ENCODE measurements around the gene THSD7A. TPM values are rescaled to one million over a fixed set of nuclear protein-coding genes. Genes with fewer than 3 reads are reported as not detected.

Gene THSD7A
- total and polyA plus RNA-seq, 2 of the 4 experiments (the other 2 are of a cell fraction) = 0.02 to 0.18 TPM

DNA sequence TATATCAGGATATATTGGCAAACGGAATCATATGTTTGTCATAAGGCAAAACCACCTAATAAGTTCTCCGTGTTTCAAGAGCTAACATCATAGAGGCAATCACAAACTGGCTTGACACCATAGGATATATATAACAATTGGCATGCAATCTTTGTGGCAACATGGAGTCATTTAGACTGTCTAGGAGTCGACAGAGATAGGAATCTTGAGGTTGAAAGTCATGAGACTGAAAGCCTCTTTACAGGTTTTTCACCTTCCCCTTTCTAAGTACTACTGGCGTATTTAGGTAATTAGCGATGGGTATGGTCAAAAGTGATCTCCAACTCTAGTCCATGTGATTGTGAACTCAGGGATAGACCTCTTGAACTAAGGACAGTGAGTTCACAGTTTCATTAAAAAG, 63.7 kb downstream of the THSD7A start:
- POLR2A ChIA-PET (ENCODE audit: unreplicated experiment) = no interaction called here
- no peak overlapping the region for H3K27ac ChIP-seq (ENCODE audit: insufficient read depth, low read length)

More for the DNA sequence above, 63.7 kb downstream of the THSD7A start:
- H3K27me3 ChIP-seq (ENCODE audit: control insufficient read depth, insufficient read depth, low read length) = no peaks in the 10 kb centered on the region
- no peak overlapping the region for H3K4ac ChIP-seq (ENCODE audit: low read depth, low read length)
- no peaks in the 10 kb centered on the region for H3K79me1 ChIP-seq (ENCODE audit: low read depth in 1 of 2, low read length in 2 of 2)
- no peak overlapping the region for H2BK5ac ChIP-seq (ENCODE audit: low read depth, low read length, poor library complexity, severe bottlenecking)
- in situ Hi-C loops (cut with MboI; ENCODE audit: low sequenced_read_pairs) (no loop called here), dilution Hi-C loops (cut with HindIII; ENCODE audit: low sequenced_read_pairs, unreplicated experiment) (no loop called here), intact Hi-C loops (cut with micrococcal nuclease) (no loop called here)
- CTCF ChIA-PET = no interaction called here
- WGBS, 2 experiments (ENCODE audit: extremely low coverage in 2 of 2, insufficient read length in 1 of 2) = no CpG with 5 or more reads among the region's 5 CpGs
- H2BK120ac ChIP-seq (ENCODE audit: low read depth, low read length) = no peak overlapping the region
- BruUV-seq (replicated peaks) = no TSS peak
- H2BK20ac ChIP-seq (ENCODE audit: low read depth, low read length) = no peak overlapping the region
- no peak overlapping the region for H3K56ac ChIP-seq (ENCODE audit: extremely low read depth, insufficient read depth, low read length)
- no peaks in the 10 kb centered on the region for H4K20me1 ChIP-seq (ENCODE audit: insufficient read depth, low read length)
- H3K4me2 ChIP-seq (ENCODE audit: low read depth, low read length) = no peak overlapping the region
- no peaks in the 10 kb centered on the region; the same call in 1 of the 2 replicates for H3K9me3 ChIP-seq (ENCODE audit: control insufficient read depth, insufficient read depth, low read length)
- no peak overlapping the region for H4K8ac ChIP-seq (ENCODE audit: low read depth in 2 of 2, low read length in 2 of 2)
- H3K18ac ChIP-seq (ENCODE audit: low read depth, low read length) = no peak overlapping the region
- no peak overlapping the region for H2BK15ac ChIP-seq (ENCODE audit: low read depth, low read length)
- TF ChIP-seq RAD21 (IDR thresholded peaks at IDR 0.05; ENCODE audit: low read length) = no peak
- TF ChIP-seq RFX5 (IDR thresholded peaks at IDR 0.05; ENCODE audit: low read depth, low read length) = no peak
- no peak for TF ChIP-seq POLR2A (IDR thresholded peaks at IDR 0.05; ENCODE audit: low read depth, low read length)
- TF ChIP-seq CHD1 (IDR thresholded peaks at IDR 0.05; ENCODE audit: low read depth, low read length) = no peak
- TF ChIP-seq MAZ (IDR thresholded peaks at IDR 0.05; ENCODE audit: borderline replicate concordance, low read depth, low read length) = no peak
- TF ChIP-seq CEBPB (IDR thresholded peaks at IDR 0.05; ENCODE audit: low read depth, low read length) = no peak
- no peak for TF ChIP-seq SMC3 (IDR thresholded peaks at IDR 0.05; ENCODE audit: low read depth, low read length)
- TF ChIP-seq MXI1 (IDR thresholded peaks at IDR 0.05; ENCODE audit: borderline replicate concordance, low read depth, low read length) = no peak
- no peak for TF ChIP-seq MAFK (IDR thresholded peaks at IDR 0.05; ENCODE audit: low read depth, low read length)
- no peak for TF ChIP-seq NFE2L2 (IDR thresholded peaks at IDR 0.05; ENCODE audit: low read depth, low read length)
- no peak for TF ChIP-seq RCOR1 (IDR thresholded peaks at IDR 0.05; ENCODE audit: insufficient replicate concordance, low read length)
- no peak overlapping the region for H3K4me3 ChIP-seq (ENCODE audit: insufficient read depth, low read depth, low read length)
- H4K5ac ChIP-seq (ENCODE audit: low read depth, low read length) = no peak overlapping the region
- no peaks in the 10 kb centered on the region for H3K36me3 ChIP-seq (ENCODE audit: control insufficient read depth, insufficient read depth, low read length)
- ATAC-seq (ENCODE audit: low read depth) (no peak), DNase-seq (no peak)
- no peak overlapping the region for H2AK5ac ChIP-seq (ENCODE audit: low read depth, low read length)
- no peak overlapping the region for H4K91ac ChIP-seq (ENCODE audit: insufficient read depth, low read depth, low read length)
- no peak overlapping the region for H2AK9ac ChIP-seq (replicated peaks; ENCODE audit: low read depth, low read length, poor library complexity)
- no peak overlapping the region for H3K9ac ChIP-seq (ENCODE audit: low read depth, low read length)
- H3K14ac ChIP-seq (replicated peaks; ENCODE audit: low read depth, low read length) = no peak overlapping the region
- no peaks in the 10 kb centered on the region for H3K9me1 ChIP-seq (ENCODE audit: insufficient read depth, low read length)
- H3K4me1 ChIP-seq (ENCODE audit: control insufficient read depth, insufficient read depth, low read length) = no peaks in the 10 kb centered on the region
- H3K23ac ChIP-seq (ENCODE audit: low read depth, low read length) = no peak overlapping the region
- H2AFZ ChIP-seq (replicated peaks; ENCODE audit: low read length, poor library complexity) = no peak overlapping the region

Measured in IMR-90 (cell line).